ENCODE measurements around the gene SLAMF6. TPM values are rescaled to one million over a fixed set of nuclear protein-coding genes. Genes with fewer than 3 reads are reported as not detected.

Gene SLAMF6
- total RNA-seq, 2 donors from 2014 or later, result 1.2 to 5.6 TPM

DNA sequence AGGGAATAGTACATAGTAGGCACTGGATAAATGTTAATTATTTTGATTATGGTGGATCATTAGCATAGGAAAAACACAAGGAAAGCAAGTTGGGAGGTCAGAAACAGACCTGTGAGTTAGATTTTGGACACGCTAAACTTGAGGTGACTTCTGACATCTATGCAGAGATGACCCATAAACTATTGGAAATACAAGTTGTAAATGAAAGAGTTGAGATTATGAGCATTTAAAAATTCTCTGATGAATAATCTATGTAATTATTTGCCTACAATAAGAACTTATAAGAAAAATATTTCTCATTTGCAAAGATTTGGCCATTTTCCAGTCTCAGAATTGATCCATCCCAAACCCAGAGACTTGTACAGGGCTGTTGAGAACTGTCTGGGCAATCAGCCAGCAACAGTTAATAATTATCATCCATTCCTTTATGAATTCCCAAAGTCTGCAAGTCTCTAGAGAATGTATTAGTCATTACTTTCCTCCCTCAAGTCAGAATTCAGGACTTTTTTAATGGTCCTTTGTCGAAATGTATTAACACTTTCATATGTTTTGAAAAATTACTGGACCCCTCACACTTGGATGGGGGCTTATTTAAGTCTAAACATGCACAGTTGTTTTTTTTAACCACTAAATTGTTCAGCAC, 19.4 kb upstream of the SLAMF6 start:
- DNase-seq (ENCODE audit: low spot score) (no peak), ATAC-seq (ENCODE audit: insufficient number of reproducible peaks, low FRiP score, low read depth) (no peak)
- Histone ChIP-seq H3K27ac (no peak overlapping the region), H3K4me3 (no peak overlapping the region), H3K9me3 (no peaks in the 10 kb centered on the region), H3K36me3 (no peaks in the 10 kb centered on the region), H3K27me3 (replicated peaks; ENCODE audit: insufficient read depth) (no peaks in the 10 kb centered on the region), H3K4me1 (ENCODE audit: control insufficient read depth in 1 of 2, low read depth in 2 of 2) (no peaks in the 10 kb centered on the region)
- TF ChIP-seq, protein P1, sequence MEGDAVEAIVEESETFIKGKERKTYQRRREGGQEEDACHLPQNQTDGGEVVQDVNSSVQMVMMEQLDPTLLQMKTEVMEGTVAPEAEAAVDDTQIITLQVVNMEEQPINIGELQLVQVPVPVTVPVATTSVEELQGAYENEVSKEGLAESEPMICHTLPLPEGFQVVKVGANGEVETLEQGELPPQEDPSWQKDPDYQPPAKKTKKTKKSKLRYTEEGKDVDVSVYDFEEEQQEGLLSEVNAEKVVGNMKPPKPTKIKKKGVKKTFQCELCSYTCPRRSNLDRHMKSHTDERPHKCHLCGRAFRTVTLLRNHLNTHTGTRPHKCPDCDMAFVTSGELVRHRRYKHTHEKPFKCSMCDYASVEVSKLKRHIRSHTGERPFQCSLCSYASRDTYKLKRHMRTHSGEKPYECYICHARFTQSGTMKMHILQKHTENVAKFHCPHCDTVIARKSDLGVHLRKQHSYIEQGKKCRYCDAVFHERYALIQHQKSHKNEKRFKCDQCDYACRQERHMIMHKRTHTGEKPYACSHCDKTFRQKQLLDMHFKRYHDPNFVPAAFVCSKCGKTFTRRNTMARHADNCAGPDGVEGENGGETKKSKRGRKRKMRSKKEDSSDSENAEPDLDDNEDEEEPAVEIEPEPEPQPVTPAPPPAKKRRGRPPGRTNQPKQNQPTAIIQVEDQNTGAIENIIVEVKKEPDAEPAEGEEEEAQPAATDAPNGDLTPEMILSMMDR (IDR thresholded peaks at IDR 0.05), result no peak

DNA sequence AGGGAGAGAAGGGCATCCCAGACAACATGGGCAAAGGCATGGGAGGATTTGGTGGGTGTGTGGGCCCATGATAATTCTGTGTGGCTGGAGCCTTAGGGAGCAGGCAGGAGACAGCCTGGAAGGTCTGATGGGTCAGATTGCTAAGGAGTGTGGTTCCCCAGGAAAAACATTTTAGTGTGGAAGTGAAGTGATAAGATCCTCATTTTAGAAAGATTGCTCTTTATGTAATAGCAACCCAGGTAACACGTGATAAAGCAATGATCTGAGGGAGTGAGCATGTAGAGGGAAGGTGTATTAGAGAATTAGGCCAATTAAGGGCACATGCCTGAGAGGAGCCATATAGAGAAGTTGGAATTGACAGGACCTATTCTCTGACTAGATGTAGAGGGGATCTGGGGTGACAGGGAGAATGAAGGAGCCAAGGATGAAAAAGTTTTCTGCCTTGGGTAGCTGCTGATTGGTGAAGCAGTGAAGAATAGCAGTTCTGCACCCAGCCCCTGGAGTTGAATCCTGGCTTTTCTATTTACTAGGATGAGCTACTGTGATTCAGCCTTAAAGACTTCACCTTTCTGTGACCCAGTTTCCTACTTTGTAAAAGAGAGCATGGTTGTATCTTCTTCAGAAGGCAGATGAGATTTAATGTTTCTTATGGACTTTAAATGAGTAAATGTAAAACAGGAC, 18.7 kb upstream of the SLAMF6 start:
- H3K4me3 ChIP-seq, result no peak overlapping the region
- no peaks in the 10 kb centered on the region for H3K27me3 ChIP-seq (replicated peaks; ENCODE audit: insufficient read depth)
- TF ChIP-seq, protein P1 (IDR thresholded peaks at IDR 0.05), result no peak
- no peaks in the 10 kb centered on the region for H3K4me1 ChIP-seq (ENCODE audit: control insufficient read depth in 1 of 2, low read depth in 2 of 2)
- no peak overlapping the region for H3K27ac ChIP-seq
- H3K9me3 ChIP-seq, result no peaks in the 10 kb centered on the region
- ATAC-seq (ENCODE audit: insufficient number of reproducible peaks, low FRiP score, low read depth), result no peak
- H3K36me3 ChIP-seq, result no peaks in the 10 kb centered on the region
- DNase-seq (ENCODE audit: low spot score), result no peak

DNA sequence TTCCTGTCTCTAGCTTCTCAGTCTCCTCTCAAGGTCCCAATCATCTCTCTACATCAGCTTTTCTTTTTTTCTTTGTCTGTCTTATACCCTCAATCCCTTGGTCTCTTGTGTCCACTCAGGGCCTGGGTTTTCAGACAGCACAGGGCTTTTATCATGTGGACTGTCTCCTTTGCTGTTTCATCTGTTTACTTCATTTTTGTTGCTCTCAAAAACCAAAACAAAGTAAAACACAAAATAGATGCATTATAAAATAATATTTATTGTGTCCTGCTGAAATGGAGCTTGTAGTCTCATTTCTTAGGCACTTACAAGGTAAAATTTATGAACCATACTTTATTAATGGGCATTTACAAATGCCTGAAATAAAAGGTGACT, 17.8 kb upstream of the SLAMF6 start:
- no peaks in the 10 kb centered on the region for H3K4me1 ChIP-seq (ENCODE audit: control insufficient read depth in 1 of 2, low read depth in 2 of 2)
- H3K4me3 ChIP-seq, result no peak overlapping the region
- no peak overlapping the region for H3K27ac ChIP-seq
- no peaks in the 10 kb centered on the region for H3K9me3 ChIP-seq
- H3K36me3 ChIP-seq, result no peaks in the 10 kb centered on the region
- DNase-seq (ENCODE audit: low spot score) (no peak), ATAC-seq (ENCODE audit: insufficient number of reproducible peaks, low FRiP score, low read depth) (no peak)
- TF ChIP-seq, protein P1 (IDR thresholded peaks at IDR 0.05), result no peak
- H3K27me3 ChIP-seq (replicated peaks; ENCODE audit: insufficient read depth), result no peaks in the 10 kb centered on the region

DNA sequence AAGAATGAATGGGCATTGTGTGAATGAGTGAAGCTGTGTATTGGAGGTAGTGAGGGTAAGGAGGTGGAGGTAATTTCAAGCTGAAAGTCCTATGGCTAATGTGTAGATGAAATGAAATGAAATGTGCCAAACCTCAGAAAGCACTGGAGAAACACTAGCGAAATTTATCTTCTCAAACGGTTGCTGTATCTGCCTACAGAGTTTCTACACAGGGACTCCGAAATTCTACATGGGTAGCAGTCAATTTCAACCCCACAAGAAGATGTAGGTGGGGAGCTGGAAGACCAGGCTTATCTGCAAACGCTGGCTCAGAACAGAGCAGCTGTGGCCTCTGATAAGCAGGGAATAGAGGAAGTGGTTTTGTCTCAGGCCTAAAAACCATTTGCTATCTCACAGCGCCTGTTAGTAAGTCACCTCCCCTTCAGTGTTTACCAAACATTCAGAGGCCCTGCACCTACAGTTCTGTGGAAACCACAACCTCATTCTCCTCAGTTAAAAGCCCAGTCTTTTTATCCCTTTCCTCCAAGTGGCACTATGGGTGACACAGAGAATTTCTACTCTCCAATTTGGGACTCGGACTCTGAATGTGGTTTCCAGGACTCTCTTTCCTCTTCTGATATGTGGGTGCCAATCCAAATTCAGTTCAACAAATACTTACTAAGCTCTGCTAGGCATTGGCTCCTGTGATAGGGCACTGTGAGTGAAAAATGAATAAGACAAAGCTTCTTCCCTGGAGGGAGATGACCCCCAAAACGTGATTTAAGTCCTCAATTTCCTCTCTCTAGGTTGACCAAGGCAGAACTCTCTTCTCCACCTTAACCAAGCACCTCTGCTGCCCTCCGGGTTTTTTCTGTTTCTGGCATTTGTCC, 17.2 kb upstream of the SLAMF6 start:
- no peak overlapping the region for H3K4me3 ChIP-seq
- TF ChIP-seq, protein P1 (IDR thresholded peaks at IDR 0.05), result no peak
- peaks cover 2% of the 10 kb centered on the region for H3K9me3 ChIP-seq
- H3K4me1 ChIP-seq (ENCODE audit: control insufficient read depth in 1 of 2, low read depth in 2 of 2), result no peaks in the 10 kb centered on the region
- H3K36me3 ChIP-seq, result no peaks in the 10 kb centered on the region
- H3K27ac ChIP-seq, result no peak overlapping the region
- ATAC-seq (ENCODE audit: insufficient number of reproducible peaks, low FRiP score, low read depth) (no peak), DNase-seq (ENCODE audit: low spot score) (no peak)
- H3K27me3 ChIP-seq (replicated peaks; ENCODE audit: insufficient read depth), result no peaks in the 10 kb centered on the region

DNA sequence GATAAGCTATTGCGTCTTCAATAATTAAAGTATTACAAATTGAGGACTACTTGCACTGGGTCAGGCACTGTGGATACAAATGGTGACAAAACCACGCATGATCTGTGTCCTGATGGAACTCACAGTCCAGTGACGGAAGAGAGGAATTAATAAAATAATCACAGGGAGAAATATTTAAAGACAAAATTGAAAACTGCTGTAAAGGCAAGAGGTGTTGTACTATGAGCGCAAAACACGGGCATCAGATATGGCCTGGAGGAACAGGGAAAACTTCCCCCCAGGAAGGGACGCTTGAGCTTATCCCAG, 16.6 kb upstream of the SLAMF6 start:
- no peaks in the 10 kb centered on the region for H3K36me3 ChIP-seq
- no peak overlapping the region for H3K27ac ChIP-seq
- TF ChIP-seq, protein P1 (IDR thresholded peaks at IDR 0.05), result no peak
- DNase-seq (ENCODE audit: low spot score) (no peak), ATAC-seq (ENCODE audit: insufficient number of reproducible peaks, low FRiP score, low read depth) (no peak)
- H3K4me3 ChIP-seq, result no peak overlapping the region
- H3K9me3 ChIP-seq, result peaks cover 6% of the 10 kb centered on the region
- no peaks in the 10 kb centered on the region for H3K27me3 ChIP-seq (replicated peaks; ENCODE audit: insufficient read depth)
- H3K4me1 ChIP-seq (ENCODE audit: control insufficient read depth in 1 of 2, low read depth in 2 of 2), result no peaks in the 10 kb centered on the region
